Activated CD8-positive, alpha-beta memory T cell treated with anti-CD3 and anti-CD28 coated beads, Interleukin-2, amount 10 ng/mL, durations not matched to agents 7 days and 5 days (primary cell): Measurements from ENCODE around the gene EPHB1. TPM values are rescaled to one million over a fixed set of nuclear protein-coding genes. Genes with fewer than 3 reads are reported as not detected.

Experiments
- ATAC-seq: fragments of 150-1000 bp; cut with Tn5 transposase; one replicate; pipeline ENCODE4 v1.10.0; 2021; ENCODE audit warnings: moderate library complexity
- CTCF ChIA-PET: fragments of 350-600 bp; sonication (Branson Sonifier 250); formaldehyde crosslinking; loops from one replicate; lab custom pipeline; 2021; ENCODE audit warnings: antibody characterized with exemption; lab: Charles Lee
- DNase-seq: peaks from one replicate; pipeline ENCODE4 v3.0.0-alpha.2; 2020
- H3K27ac Mint-ChIP-seq: one replicate; pipeline ENCODE4 v1.8.0; 2021; ENCODE audit warnings: mild to moderate bottlenecking, mixed read lengths
- H3K27me3 Mint-ChIP-seq: one replicate; pipeline ENCODE4 v1.8.0; 2021; ENCODE audit warnings: mixed read lengths
- H3K36me3 Mint-ChIP-seq: one replicate; pipeline ENCODE4 v1.8.0; 2021; ENCODE audit warnings: mild to moderate bottlenecking, mixed read lengths
- H3K4me1 Mint-ChIP-seq: one replicate; pipeline ENCODE4 v1.8.0; 2021; ENCODE audit warnings: mixed read lengths
- H3K4me3 Mint-ChIP-seq: one replicate; pipeline ENCODE4 v1.8.0; 2021; ENCODE audit warnings: mild to moderate bottlenecking, moderate library complexity, mixed read lengths
- H3K9me3 Mint-ChIP-seq: one replicate; pipeline ENCODE4 v1.8.0; 2022; ENCODE audit warnings: low read depth, mixed read lengths
- total RNA-seq, 2 experiments: library from RNA; stranded (reverse); gene quantifications; one replicate each; pipeline ENCODE4 v1.2.3, GENCODE V29; 2021

Gene EPHB1
- total RNA-seq, 2 experiments from 2014 or later, result 0.35 to 2.2 TPM

DNA sequence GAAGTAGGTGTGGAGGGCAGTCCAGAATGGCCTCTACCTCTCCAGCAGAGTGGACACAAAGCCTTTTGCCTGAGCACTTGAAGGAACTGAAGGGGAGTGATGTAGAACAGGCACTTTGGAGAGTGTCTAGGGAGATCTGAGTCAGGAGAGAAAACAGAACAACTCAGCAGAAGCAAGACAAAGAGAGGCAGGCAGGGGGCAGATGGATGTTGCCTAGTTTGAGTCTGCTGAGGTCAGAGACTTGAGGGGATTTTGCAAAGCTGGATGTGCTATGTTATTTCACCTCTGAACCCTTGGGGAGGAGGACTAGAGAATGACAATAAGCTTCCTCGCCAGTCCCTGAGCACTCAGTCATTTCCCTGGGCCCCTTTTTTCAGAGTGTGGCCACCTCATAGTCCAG lies 366.4 kb downstream of the EPHB1 start:
- no peak for ATAC-seq
- H3K4me1 Mint-ChIP-seq, result no peaks in the 10 kb centered on the region
- H3K36me3 Mint-ChIP-seq, result no peaks in the 10 kb centered on the region
- no peak for DNase-seq
- H3K27me3 Mint-ChIP-seq, result peaks cover 3% of the 10 kb centered on the region
- CTCF ChIA-PET, result no interaction called here
- no peak overlapping the region for H3K4me3 Mint-ChIP-seq
- no peaks in the 10 kb centered on the region for H3K9me3 Mint-ChIP-seq
- no peak overlapping the region for H3K27ac Mint-ChIP-seq

DNA sequence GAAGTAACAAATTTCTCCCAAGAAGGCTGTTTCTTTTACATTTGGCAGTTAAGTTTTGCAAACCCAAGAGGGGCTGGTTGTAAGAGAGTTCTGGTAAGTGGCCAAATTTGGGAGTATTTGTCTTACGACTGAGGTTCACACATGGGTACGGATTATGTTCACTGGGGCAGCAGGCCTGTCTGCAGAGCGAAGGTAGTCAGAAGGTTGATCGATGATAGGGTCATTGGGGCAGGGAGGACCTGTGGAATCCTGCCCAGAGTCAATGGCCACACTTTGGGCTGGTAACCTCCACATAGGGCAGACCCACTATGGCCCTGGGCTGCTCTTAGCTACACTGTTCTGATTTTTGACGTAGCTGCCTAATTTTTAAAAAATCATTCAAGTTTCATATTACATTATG lies 368.6 kb downstream of the EPHB1 start:
- Mint-ChIP-seq H3K4me1 (no peaks in the 10 kb centered on the region), H3K27ac (no peak overlapping the region), H3K27me3 (peaks cover 6% of the 10 kb centered on the region), H3K9me3 (no peaks in the 10 kb centered on the region), H3K4me3 (no peak overlapping the region), H3K36me3 (no peaks in the 10 kb centered on the region)
- CTCF ChIA-PET, result no interaction called here
- ATAC-seq (no peak), DNase-seq (no peak)

DNA sequence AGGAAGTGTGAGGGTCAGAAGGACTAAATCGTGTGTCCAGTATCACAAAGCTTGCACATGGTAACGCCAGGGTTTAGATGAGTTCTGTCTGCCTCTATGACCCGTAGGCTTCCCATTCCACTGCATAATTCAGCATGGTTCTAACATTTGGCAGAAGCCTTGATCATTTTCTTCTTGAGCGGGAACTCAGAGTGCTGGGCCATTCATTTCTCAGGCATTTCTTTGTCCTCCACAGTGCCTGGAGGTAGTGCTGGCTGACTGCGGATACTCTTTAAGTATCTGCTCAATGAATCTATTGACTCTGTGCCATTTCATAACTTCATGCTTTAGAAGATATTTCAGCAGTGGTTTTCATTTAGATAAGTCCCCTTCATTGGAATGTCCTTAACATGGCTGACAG lies 370.2 kb downstream of the EPHB1 start:
- Mint-ChIP-seq H3K27ac (no peak overlapping the region), H3K27me3 (peaks cover 6% of the 10 kb centered on the region), H3K4me1 (no peaks in the 10 kb centered on the region), H3K4me3 (no peak overlapping the region), H3K9me3 (no peaks in the 10 kb centered on the region), H3K36me3 (no peaks in the 10 kb centered on the region)
- no peak for ATAC-seq
- CTCF ChIA-PET, result interaction anchor here (0.7 kb wide), 1 partner anchor 600 kb away, joined by 4 read pairs; no protein-coding TSS in a partner anchor
- DNase-seq, result no peak

DNA sequence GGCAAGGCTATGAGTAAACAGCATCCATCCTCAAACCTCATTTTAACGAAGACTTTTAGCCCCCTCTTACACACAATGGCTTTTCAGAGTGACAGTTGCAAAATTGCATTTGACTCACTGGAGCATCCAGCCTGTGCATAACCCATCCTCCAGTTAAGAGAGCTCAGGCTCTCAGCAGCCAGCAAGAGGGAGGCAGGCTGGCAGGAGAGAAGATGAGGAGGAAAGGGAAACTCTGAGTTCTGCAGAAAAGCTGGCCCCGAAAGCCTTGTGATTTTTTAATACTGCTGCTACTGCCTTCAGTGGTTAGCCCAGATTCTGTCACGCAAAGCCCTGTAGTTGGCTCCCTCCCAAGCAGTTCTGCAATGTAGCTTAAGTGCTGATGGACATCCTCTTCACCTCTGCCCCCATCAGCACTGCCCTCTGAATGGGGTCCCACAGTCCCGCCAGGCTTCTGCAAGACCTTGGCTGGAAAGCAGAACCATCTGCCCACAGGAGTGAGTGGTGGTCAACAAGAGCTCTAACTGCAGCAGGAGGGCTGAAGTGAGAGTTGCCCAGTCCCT lies 371.3 kb downstream of the EPHB1 start:
- Mint-ChIP-seq H3K36me3 (no peaks in the 10 kb centered on the region), H3K4me1 (no peaks in the 10 kb centered on the region), H3K27me3 (peaks cover 6% of the 10 kb centered on the region), H3K4me3 (no peak overlapping the region), H3K27ac (no peak overlapping the region), H3K9me3 (no peaks in the 10 kb centered on the region)
- DNase-seq (no peak), ATAC-seq (no peak)
- CTCF ChIA-PET, result no interaction called here

DNA sequence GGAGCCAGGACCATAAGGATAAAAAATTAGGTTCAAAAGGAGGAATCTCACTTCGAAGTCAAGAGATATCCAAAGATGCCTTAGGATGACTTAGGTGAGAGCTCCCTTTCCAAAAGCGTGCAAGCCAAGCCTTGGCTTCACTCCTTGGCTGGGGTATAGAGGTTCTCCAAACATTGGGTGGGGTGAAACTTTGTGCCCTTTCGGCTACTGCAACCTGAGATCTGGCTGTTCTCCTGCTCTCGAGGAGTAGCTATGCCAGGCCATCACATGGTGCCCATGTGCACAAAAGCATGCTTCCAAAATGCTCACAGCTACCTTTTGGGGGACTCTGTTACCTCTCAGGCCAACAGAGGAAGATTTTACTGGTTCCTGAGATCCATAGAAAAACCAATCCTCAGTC lies 373.8 kb downstream of the EPHB1 start:
- DNase-seq (no peak), ATAC-seq (no peak)
- Mint-ChIP-seq H3K4me1 (no peaks in the 10 kb centered on the region), H3K27me3 (peaks cover 6% of the 10 kb centered on the region), H3K9me3 (no peaks in the 10 kb centered on the region), H3K27ac (no peak overlapping the region), H3K36me3 (no peaks in the 10 kb centered on the region), H3K4me3 (no peak overlapping the region)
- CTCF ChIA-PET, result no interaction called here

DNA sequence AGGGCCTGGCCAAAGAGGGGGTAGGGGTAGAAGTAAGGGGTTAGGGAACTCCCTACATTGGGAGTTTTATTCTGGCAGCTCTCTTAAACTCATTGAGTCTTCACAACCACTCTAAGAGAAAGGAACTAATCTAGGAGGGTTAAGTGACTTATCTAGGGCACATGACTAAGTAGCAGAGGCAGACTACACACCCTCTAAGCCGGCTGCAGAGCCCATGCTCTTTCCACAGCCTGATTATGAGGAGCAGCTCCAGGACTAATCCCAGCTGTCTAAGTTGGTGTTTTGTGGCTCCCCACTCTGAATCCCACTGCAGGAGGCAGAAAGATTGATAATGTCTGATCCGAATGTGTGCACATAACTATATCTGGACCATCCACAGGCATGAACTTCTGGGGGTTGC lies 374.6 kb downstream of the EPHB1 start:
- no peak for ATAC-seq
- Mint-ChIP-seq H3K4me3 (no peak overlapping the region), H3K9me3 (no peaks in the 10 kb centered on the region), H3K36me3 (no peaks in the 10 kb centered on the region), H3K4me1 (no peaks in the 10 kb centered on the region), H3K27me3 (peaks cover 6% of the 10 kb centered on the region), H3K27ac (no peak overlapping the region)
- CTCF ChIA-PET, result no interaction called here
- DNase-seq, result no peak

DNA sequence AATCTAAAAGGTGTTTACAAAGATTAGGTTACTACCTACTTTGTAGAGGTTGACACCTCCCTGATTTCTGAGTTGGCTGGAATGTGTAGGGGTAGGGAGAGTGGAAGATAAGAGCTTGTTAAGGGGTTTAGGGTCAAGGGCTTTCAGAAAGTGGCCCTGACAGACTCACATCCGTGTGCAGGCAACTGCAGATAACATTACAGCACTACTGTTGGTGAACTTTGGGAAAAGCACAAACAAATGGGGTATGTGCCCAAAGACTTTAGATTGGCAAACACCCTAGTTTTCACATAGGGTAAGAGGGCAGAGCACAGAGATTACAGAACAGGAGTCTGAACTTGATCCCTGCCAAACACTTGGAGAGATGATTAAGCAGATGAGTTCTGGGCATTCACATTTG lies 375.7 kb downstream of the EPHB1 start:
- H3K36me3 Mint-ChIP-seq, result no peaks in the 10 kb centered on the region
- H3K9me3 Mint-ChIP-seq, result no peaks in the 10 kb centered on the region
- H3K4me1 Mint-ChIP-seq, result no peaks in the 10 kb centered on the region
- ATAC-seq (no peak), DNase-seq (no peak)
- no peak overlapping the region for H3K4me3 Mint-ChIP-seq
- no peak overlapping the region for H3K27ac Mint-ChIP-seq
- H3K27me3 Mint-ChIP-seq, result peaks cover 6% of the 10 kb centered on the region
- CTCF ChIA-PET, result no interaction called here

DNA sequence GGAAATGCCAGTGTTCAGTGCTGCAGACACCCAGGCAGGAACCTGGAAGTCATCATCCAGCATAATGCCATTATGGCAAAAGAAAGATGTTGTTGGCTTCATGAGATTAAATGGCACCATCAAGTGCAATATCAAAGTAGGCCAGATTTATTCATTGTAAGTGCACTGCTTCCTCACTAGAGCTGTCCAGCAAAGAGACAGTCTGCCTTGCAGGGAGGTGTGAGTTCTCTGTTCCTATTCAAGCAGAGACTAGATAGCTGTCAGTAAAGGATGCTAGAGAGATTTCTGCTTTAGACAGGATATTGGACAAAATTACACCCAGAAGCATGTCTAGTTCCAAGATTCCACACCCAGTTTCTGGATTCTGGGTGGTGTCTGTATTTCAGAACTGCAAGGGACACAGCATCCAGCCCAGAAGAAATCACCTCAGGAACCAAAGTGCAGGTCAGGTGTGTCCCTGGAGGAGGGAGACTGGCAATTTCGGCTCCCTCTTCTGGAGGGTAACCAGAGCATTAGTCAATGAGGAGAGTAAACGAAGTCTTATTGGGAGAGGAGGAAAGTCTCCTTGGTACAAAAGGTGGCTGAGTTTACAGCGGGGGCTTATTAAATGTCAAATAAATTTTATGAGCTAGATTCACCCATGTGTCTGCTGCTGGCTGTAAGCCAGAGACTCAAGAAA lies 377.3 kb downstream of the EPHB1 start:
- Mint-ChIP-seq H3K27me3 (peaks cover 6% of the 10 kb centered on the region), H3K4me3 (no peak overlapping the region), H3K27ac (no peak overlapping the region), H3K9me3 (no peaks in the 10 kb centered on the region), H3K36me3 (no peaks in the 10 kb centered on the region), H3K4me1 (no peaks in the 10 kb centered on the region)
- no peak for DNase-seq
- CTCF ChIA-PET, result no interaction called here
- ATAC-seq, result no peak

DNA sequence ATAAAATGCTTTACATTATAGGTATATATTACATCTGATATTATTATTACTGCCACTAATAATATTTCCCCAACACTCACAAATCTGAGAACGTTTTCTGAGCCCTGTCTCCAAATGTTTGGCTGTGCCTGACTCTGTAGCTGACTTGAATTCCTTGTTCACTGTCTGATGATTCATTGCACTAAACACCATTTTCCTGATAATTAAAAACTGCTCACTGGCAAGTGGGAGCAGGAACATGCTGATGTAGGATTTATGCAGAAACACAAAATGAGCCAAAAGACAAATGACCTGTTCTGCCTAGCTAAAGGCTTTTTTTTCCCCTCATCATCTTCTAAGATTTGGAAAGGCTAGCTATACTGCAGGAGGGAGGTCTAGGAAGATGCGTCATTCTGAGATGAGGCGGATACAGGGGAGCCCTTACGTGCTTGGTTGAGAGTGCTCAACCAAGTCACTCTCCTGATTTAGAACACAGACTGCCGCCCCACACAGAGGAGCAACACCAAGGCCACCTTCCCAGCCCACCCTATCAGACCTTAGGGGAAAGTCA lies 380.7 kb downstream of the EPHB1 start:
- Mint-ChIP-seq H3K4me3 (no peak overlapping the region), H3K27me3 (no peaks in the 10 kb centered on the region), H3K36me3 (no peaks in the 10 kb centered on the region), H3K27ac (no peak overlapping the region), H3K9me3 (no peaks in the 10 kb centered on the region), H3K4me1 (no peaks in the 10 kb centered on the region)
- ATAC-seq (no peak), DNase-seq (no peak)
- CTCF ChIA-PET, result no interaction called here

DNA sequence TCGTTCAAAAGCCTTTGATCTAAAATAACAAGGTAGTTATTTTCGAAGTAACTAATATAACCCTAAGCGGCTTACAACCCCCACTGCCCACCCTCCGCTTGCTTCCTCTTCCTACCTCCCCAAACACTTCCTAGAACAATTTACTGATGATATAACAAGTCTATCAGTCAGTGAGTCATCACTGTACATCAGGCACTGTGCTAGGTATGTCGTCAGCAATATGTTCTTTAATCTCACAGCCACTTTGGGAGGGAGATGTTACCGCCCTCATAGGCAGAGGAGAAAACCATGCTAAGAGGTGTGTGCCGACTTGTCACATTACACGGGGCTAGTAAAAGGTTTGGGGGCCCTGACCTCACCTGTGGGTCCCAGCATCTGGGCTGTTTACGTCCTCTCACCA lies 381.8 kb downstream of the EPHB1 start:
- ATAC-seq, result no peak
- Mint-ChIP-seq H3K4me1 (no peaks in the 10 kb centered on the region), H3K4me3 (no peak overlapping the region), H3K36me3 (no peaks in the 10 kb centered on the region), H3K27me3 (no peaks in the 10 kb centered on the region), H3K27ac (no peak overlapping the region), H3K9me3 (no peaks in the 10 kb centered on the region)
- CTCF ChIA-PET, result no interaction called here
- DNase-seq, result no peak

DNA sequence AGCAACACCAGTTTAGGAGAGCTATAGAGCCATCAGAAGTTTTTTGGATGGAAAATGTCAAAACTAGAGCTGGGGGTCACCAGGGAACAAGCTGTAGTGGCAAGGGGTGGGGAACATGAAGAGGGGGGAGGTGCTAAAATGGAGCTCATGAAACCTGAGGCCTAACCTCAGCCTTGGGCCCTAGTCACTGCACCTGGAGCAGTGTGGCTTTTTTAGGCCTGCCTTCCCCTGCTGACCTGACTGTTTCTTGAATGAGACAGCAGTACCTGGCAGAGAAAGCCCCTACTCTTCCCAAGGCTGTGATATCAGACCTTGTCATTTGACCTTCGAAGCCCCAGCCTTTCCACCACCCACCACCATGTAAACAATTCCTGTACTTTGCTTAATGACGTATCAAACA lies 383.5 kb downstream of the EPHB1 start:
- Mint-ChIP-seq H3K27me3 (no peaks in the 10 kb centered on the region), H3K4me1 (no peaks in the 10 kb centered on the region), H3K36me3 (no peaks in the 10 kb centered on the region), H3K4me3 (no peak overlapping the region), H3K27ac (no peak overlapping the region), H3K9me3 (no peaks in the 10 kb centered on the region)
- CTCF ChIA-PET, result no interaction called here
- ATAC-seq, result no peak
- no peak for DNase-seq

DNA sequence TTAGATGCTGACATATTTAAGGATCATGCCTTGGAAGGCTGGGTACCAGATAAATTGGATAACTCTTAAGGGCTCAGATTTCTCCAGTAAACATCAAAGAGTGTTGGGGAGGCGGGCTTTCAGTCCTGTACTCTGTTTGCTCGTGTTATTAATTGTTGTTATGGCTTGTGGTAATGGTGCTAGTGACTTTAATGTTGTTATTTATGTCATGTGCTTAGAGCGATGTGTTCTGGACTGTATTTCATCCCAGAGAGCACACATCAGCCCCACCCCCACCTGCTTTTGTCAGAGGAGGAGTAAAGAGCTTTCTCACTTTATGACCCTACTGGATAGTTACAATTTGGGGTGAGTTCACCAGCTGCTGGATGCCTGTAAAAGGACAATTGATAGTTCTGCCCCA lies 386.3 kb downstream of the EPHB1 start:
- no peak overlapping the region for H3K4me3 Mint-ChIP-seq
- no peaks in the 10 kb centered on the region for H3K4me1 Mint-ChIP-seq
- no peaks in the 10 kb centered on the region for H3K36me3 Mint-ChIP-seq
- no peaks in the 10 kb centered on the region for H3K27me3 Mint-ChIP-seq
- CTCF ChIA-PET, result interaction anchor here (1.1 kb wide), 1 partner anchor 386 kb away, joined by 3 read pairs; the partner anchor contains the start of gene EPHB1
- no peak overlapping the region for H3K27ac Mint-ChIP-seq
- no peak for DNase-seq
- no peak for ATAC-seq
- no peaks in the 10 kb centered on the region for H3K9me3 Mint-ChIP-seq

DNA sequence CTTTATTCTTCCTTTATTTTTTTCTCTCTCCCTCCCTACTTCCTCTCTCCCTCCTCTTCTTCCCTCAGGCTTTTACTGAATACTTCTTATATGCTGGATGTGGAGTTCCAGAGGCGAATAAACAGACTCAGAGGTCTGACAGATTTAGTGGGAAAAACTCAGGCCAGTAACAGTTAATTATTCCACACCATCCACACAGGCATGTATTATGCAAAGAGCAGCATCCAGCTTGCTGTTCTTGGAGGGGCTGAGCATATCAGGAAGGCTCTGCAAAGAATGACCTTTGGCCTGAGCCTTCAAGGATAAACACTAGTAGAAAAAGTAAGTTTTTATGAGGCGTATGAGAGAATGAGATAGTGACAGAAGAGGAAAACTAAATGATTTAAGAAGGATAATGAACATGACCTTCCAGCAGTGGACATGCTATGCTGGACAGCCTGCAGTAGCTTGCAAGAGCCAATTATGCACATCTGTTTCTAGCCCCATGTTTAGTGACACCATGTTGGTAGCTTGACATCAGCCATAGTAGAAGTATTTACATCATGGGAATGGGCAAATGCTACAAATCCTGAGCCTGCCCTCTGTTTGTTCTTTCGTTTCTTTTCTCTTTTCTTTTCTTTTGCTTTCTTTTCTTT lies 387.4 kb downstream of the EPHB1 start:
- Mint-ChIP-seq H3K27me3 (no peaks in the 10 kb centered on the region), H3K9me3 (no peaks in the 10 kb centered on the region), H3K36me3 (no peaks in the 10 kb centered on the region), H3K4me3 (no peak overlapping the region), H3K27ac (no peak overlapping the region), H3K4me1 (no peaks in the 10 kb centered on the region)
- DNase-seq (no peak), ATAC-seq (no peak)
- CTCF ChIA-PET, result interaction anchor here (1.1 kb wide), 1 partner anchor 387 kb away, joined by 3 read pairs; the partner anchor contains the start of gene EPHB1

DNA sequence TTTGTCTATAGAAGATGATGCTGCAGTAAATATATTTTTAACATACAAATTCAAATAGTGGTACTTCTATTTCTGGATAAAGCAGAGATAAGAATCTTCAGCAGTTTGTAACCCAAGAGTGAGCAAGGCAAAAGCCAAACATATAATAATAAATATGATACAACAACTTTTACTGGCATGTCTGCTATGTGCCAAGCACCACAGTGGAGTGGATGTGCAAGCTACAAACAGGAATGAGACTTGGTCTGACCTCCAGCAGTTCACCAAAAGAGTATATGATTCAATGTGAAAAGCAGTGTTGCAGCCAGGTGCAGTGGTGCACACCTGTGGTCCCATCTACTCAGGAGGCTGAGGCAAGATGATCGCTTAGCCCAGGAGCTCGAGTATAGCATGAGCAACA lies 395.6 kb downstream of the EPHB1 start:
- Mint-ChIP-seq H3K27me3 (no peaks in the 10 kb centered on the region), H3K4me3 (no peak overlapping the region), H3K4me1 (no peaks in the 10 kb centered on the region), H3K27ac (no peak overlapping the region), H3K36me3 (no peaks in the 10 kb centered on the region), H3K9me3 (no peaks in the 10 kb centered on the region)
- DNase-seq, result no peak
- ATAC-seq, result no peak
- CTCF ChIA-PET, result no interaction called here
